ENCODE results near the gene KRTAP12-2.

- TF ChIP-seq ZNF274 (IDR thresholded peaks at IDR 0.05; ENCODE audit: low read depth, low read length): no peak
- no peak for TF ChIP-seq YY1 (IDR thresholded peaks at IDR 0.05; ENCODE audit: insufficient read depth, insufficient read length)
- TF ChIP-seq SUZ12 (IDR thresholded peaks at IDR 0.05; ENCODE audit: extremely low read depth, insufficient read depth, insufficient read length): no peak
These were observed 28.5 kb upstream of the KRTAP12-2 start for GRCh38 chr21:44695184-44695583.
